ENCODE measurements around the gene FOXN3. TPM values are rescaled to one million over a fixed set of nuclear protein-coding genes. Genes with fewer than 3 reads are reported as not detected.

The FOXN3 gene
- polyA plus RNA-seq, 1 donor (not counting 4 experiments of a cell fraction or from before 2014, with no cell fraction given), result 10.2 TPM

GRCh38 chr14:89344920-89345254, 72.1 kb downstream of the FOXN3 start:
- peaks cover 7% of the 10 kb centered on the region for H3K4me1 ChIP-seq (ENCODE audit: control insufficient read depth, extremely low read depth, insufficient read depth, low read length)
- H3K9me1 ChIP-seq (ENCODE audit: control insufficient read depth, extremely low read depth, insufficient read depth, low read length), result no peaks in the 10 kb centered on the region
- dilution Hi-C loops (cut with MboI; ENCODE audit: extremely low pct_ligation_motif_present, low sequenced_read_pairs), result no loop called here
- H3K4me3 ChIP-seq (ENCODE audit: control insufficient read depth in 2 of 3, extremely low read depth in 1 of 3, insufficient read depth in 2 of 3, low read depth in 1 of 3, low read length in 3 of 3), result no peak overlapping the region
- FAIRE-seq (no peak), DNase-seq (ENCODE audit: low read depth, low spot score) (no peak)
- no peaks in the 10 kb centered on the region for H3K27me3 ChIP-seq (ENCODE audit: control insufficient read depth, extremely low read depth, insufficient read depth, low read length)
- H2AFZ ChIP-seq (ENCODE audit: control insufficient read depth, low read length), result no peak overlapping the region
- H3K36me3 ChIP-seq (ENCODE audit: control insufficient read depth in 2 of 2, extremely low read depth in 1 of 2, insufficient read depth in 2 of 2, low read length in 2 of 2), result peaks cover 0 to 2% of the 10 kb centered on the region in 2 experiments
- TF ChIP-seq CTCF (optimal IDR thresholded peaks at IDR 0.05 in 1 of 3, IDR thresholded peaks at IDR 0.05 in 1 of 3, conservative IDR thresholded peaks at IDR 0.05 in 1 of 3; ENCODE audit: extremely low read depth in 1 of 3, insufficient read depth in 2 of 3, low read length in 3 of 3) (no peak), EZH2 (IDR thresholded peaks at IDR 0.05; ENCODE audit: low read length) (no peak)
- H3K27ac ChIP-seq (ENCODE audit: control insufficient read depth, insufficient read depth, low read length), result no peak overlapping the region
- H3K9ac ChIP-seq (ENCODE audit: control insufficient read depth, extremely low read depth, insufficient read depth, low read length), result no peak overlapping the region
- no peaks in the 10 kb centered on the region for H3K9me3 ChIP-seq (ENCODE audit: control insufficient read depth, low read depth, low read length)
- no peak overlapping the region for H3K4me2 ChIP-seq (ENCODE audit: control insufficient read depth, extremely low read depth, insufficient read depth, low read depth, low read length)
- no peaks in the 10 kb centered on the region for H3K79me2 ChIP-seq (ENCODE audit: control insufficient read depth, insufficient read depth, low read length)
- no peaks in the 10 kb centered on the region for H4K20me1 ChIP-seq (ENCODE audit: control insufficient read depth, extremely low read depth, insufficient read depth, low read length)

- no peak overlapping the region for H3K4me3 ChIP-seq (ENCODE audit: control insufficient read depth in 2 of 3, extremely low read depth in 1 of 3, insufficient read depth in 2 of 3, low read depth in 1 of 3, low read length in 3 of 3)
- no peaks in the 10 kb centered on the region for H4K20me1 ChIP-seq (ENCODE audit: control insufficient read depth, extremely low read depth, insufficient read depth, low read length)
- no peaks in the 10 kb centered on the region for H3K9me3 ChIP-seq (ENCODE audit: control insufficient read depth, low read depth, low read length)
- H3K4me2 ChIP-seq (ENCODE audit: control insufficient read depth, extremely low read depth, insufficient read depth, low read depth, low read length), result no peak overlapping the region
- FAIRE-seq (no peak), DNase-seq (ENCODE audit: low read depth, low spot score) (no peak)
- H3K9ac ChIP-seq (ENCODE audit: control insufficient read depth, extremely low read depth, insufficient read depth, low read length), result no peak overlapping the region
- H3K4me1 ChIP-seq (ENCODE audit: control insufficient read depth, extremely low read depth, insufficient read depth, low read length), result peaks cover 14% of the 10 kb centered on the region
- H2AFZ ChIP-seq (ENCODE audit: control insufficient read depth, low read length), result no peak overlapping the region
- no peaks in the 10 kb centered on the region for H3K79me2 ChIP-seq (ENCODE audit: control insufficient read depth, insufficient read depth, low read length)
- H3K27me3 ChIP-seq (ENCODE audit: control insufficient read depth, extremely low read depth, insufficient read depth, low read length), result no peaks in the 10 kb centered on the region
- H3K36me3 ChIP-seq (ENCODE audit: control insufficient read depth in 2 of 2, extremely low read depth in 1 of 2, insufficient read depth in 2 of 2, low read length in 2 of 2), result no peaks in the 10 kb centered on the region
- TF ChIP-seq EZH2 (IDR thresholded peaks at IDR 0.05; ENCODE audit: low read length) (no peak), CTCF (optimal IDR thresholded peaks at IDR 0.05 in 1 of 3, IDR thresholded peaks at IDR 0.05 in 1 of 3, conservative IDR thresholded peaks at IDR 0.05 in 1 of 3; ENCODE audit: extremely low read depth in 1 of 3, insufficient read depth in 2 of 3, low read length in 3 of 3) (no peak)
- dilution Hi-C loops (cut with MboI; ENCODE audit: extremely low pct_ligation_motif_present, low sequenced_read_pairs), result no loop called here
- no peak overlapping the region for H3K27ac ChIP-seq (ENCODE audit: control insufficient read depth, insufficient read depth, low read length)
- peaks cover 3% of the 10 kb centered on the region for H3K9me1 ChIP-seq (ENCODE audit: control insufficient read depth, extremely low read depth, insufficient read depth, low read length)
Observed at GRCh38 chr14:89343356-89343755, 73.7 kb downstream of the FOXN3 start.
